ENCODE measurements around the gene KLRF1. TPM values are rescaled to one million over a fixed set of nuclear protein-coding genes. Genes with fewer than 3 reads are reported as not detected.
"Not testable (repeated sequence)": the region's sequence is repeated elsewhere in the genome, so short reads cannot be mapped to it uniquely, and the experiment has no call there.

Gene KLRF1
- total RNA-seq, 1 experiment from 2014 or later, result not detected

DNA sequence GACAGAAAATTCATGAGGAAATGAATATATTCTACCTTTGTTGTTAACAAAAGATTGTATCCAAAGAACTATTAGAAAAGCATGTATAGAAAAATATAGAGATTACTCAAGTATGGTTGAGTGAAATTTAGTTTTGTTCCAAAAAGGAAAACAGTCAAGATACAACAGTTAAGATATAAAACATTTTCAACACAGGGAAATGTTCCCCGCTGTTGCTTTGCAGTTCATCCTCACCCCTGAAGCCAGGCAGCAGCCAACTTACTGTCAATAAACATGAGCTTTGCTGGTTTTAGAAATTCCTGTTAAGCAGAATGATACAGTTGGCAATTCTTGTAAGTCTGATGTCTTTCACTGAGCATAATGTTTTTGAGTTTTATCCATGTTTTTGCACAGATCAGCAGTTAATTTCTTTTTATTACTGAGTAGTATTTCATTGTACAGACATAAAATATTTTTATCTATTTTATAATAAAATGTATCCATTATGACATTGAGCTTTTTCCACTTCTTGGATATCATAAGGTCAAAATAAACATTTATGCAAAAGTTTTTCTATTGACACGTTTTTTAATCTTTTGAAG, 43.1 kb downstream of the KLRF1 start:
- H3K27me3 ChIP-seq (ENCODE audit: low read length), result no peaks in the 10 kb centered on the region; the same call in 1 of the 2 replicates
- H3K9ac ChIP-seq (ENCODE audit: low read length), result no peak overlapping the region
- no peaks in the 10 kb centered on the region for H3K36me3 ChIP-seq (ENCODE audit: low read depth, low read length)
- no peaks in the 10 kb centered on the region for H3K79me2 ChIP-seq (ENCODE audit: low read length)
- ATAC-seq (no peak), DNase-seq (peak; percentile 3)
- H3F3A ChIP-seq (ENCODE audit: low read length, unreplicated experiment), result no peaks in the 10 kb centered on the region
- H3K9me3 ChIP-seq (ENCODE audit: low read length), result no peaks in the 10 kb centered on the region
- ChIA-PET POLR2A (ENCODE audit: unreplicated experiment) (no interaction called here), CTCF (no interaction called here)
- no peak overlapping the region; the same call in 1 of the 2 replicates for H2AFZ ChIP-seq (ENCODE audit: low read length)
- H3K9me2 ChIP-seq (replicated peaks; ENCODE audit: low read length), result no peaks in the 10 kb centered on the region
- peaks cover 13% of the 10 kb centered on the region; the same call in 1 of the 2 replicates for H3K4me1 ChIP-seq (ENCODE audit: insufficient read depth, low read length)
- TF ChIP-seq EZH2phosphoT487 (IDR thresholded peaks at IDR 0.05; ENCODE audit: borderline replicate concordance, low read length), result no peak
- TF ChIP-seq, protein P1, sequence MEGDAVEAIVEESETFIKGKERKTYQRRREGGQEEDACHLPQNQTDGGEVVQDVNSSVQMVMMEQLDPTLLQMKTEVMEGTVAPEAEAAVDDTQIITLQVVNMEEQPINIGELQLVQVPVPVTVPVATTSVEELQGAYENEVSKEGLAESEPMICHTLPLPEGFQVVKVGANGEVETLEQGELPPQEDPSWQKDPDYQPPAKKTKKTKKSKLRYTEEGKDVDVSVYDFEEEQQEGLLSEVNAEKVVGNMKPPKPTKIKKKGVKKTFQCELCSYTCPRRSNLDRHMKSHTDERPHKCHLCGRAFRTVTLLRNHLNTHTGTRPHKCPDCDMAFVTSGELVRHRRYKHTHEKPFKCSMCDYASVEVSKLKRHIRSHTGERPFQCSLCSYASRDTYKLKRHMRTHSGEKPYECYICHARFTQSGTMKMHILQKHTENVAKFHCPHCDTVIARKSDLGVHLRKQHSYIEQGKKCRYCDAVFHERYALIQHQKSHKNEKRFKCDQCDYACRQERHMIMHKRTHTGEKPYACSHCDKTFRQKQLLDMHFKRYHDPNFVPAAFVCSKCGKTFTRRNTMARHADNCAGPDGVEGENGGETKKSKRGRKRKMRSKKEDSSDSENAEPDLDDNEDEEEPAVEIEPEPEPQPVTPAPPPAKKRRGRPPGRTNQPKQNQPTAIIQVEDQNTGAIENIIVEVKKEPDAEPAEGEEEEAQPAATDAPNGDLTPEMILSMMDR (conservative IDR thresholded peaks at IDR 0.05; ENCODE audit: low read depth, low read length), result no peak
- TF ChIP-seq EZH2 (IDR thresholded peaks at IDR 0.05; ENCODE audit: low read length, unreplicated experiment), result no peak
- intact Hi-C loops (cut with micrococcal nuclease), result no loop called here
- no peak overlapping the region for H3K27ac ChIP-seq (ENCODE audit: low read length)
- no peaks in the 10 kb centered on the region for H4K20me1 ChIP-seq (ENCODE audit: low read length)
- BruUV-seq (replicated peaks), result no TSS peak
- H3K4me3 ChIP-seq (ENCODE audit: low read length), result peak overlapping the region; percentile 70
- H3K4me2 ChIP-seq (ENCODE audit: low read length), result peak overlapping the region; percentile 95

DNA sequence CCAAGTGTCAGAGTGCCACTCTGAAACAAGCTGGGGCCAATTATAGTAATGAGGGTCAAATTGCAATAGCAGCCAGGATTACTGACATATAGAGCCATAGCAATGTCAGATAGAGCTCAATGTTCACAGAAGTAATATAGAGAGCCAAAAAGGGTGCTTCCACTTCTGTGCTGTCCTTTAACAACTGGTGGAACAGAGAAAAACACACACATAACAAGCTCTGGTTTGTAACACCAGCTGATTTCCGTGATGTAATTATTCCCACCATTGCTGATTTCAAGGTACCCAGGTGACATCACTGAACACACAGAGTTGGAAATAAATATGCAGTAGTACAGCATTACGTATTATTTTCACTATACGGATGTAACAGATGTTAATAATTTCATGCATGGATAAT, 44.9 kb downstream of the KLRF1 start:
- Histone ChIP-seq H3K27me3 (ENCODE audit: low read length) (no peaks in the 10 kb centered on the region; the same call in 1 of the 2 replicates), H3K4me3 (ENCODE audit: low read length) (no peak overlapping the region), H3K9ac (ENCODE audit: low read length) (no peak overlapping the region), H3K27ac (ENCODE audit: low read length) (no peak overlapping the region), H2AFZ (ENCODE audit: low read length) (no peak overlapping the region), H3K4me1 (ENCODE audit: insufficient read depth, low read length) (peaks cover 13% of the 10 kb centered on the region; the same call in 1 of the 2 replicates), H3K4me2 (ENCODE audit: low read length) (no peak overlapping the region), H3F3A (ENCODE audit: low read length, unreplicated experiment) (no peaks in the 10 kb centered on the region), H4K20me1 (ENCODE audit: low read length) (no peaks in the 10 kb centered on the region), H3K9me3 (ENCODE audit: low read length) (no peaks in the 10 kb centered on the region), H3K79me2 (ENCODE audit: low read length) (no peaks in the 10 kb centered on the region), H3K36me3 (ENCODE audit: low read depth, low read length) (no peaks in the 10 kb centered on the region), H3K9me2 (replicated peaks; ENCODE audit: low read length) (no peaks in the 10 kb centered on the region)
- CTCF ChIA-PET, result no interaction called here
- POLR2A ChIA-PET (ENCODE audit: unreplicated experiment), result no interaction called here
- ATAC-seq (no peak), DNase-seq (no peak)
- TF ChIP-seq, protein P1 (conservative IDR thresholded peaks at IDR 0.05; ENCODE audit: low read depth, low read length), result no peak
- TF ChIP-seq EZH2phosphoT487 (IDR thresholded peaks at IDR 0.05; ENCODE audit: borderline replicate concordance, low read length) (no peak), EZH2 (IDR thresholded peaks at IDR 0.05; ENCODE audit: low read length, unreplicated experiment) (no peak)
- no TSS peak for BruUV-seq (replicated peaks)
- intact Hi-C loops (cut with micrococcal nuclease), result no loop called here

DNA sequence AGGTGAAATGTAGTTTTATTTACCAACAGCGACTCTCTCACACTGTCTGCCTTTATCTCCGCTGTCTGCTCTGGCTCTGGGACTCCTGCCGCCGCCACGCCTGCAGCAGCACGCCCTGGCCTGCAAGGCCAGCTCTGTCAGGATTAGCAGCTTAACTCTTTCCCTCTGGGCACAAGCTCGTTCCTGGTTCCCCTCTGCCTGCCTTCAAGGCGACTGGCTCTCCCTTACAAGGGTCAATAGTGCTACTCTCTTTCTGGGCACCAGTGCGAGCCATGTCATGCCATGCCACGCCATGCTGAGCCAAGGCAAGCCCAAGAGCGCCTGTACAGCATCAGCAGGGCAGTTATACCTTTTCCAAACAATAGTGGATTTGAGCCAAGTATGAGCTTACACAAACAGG, 45.5 kb downstream of the KLRF1 start:
- Histone ChIP-seq H3K27ac (ENCODE audit: low read length) (no peak overlapping the region), H3K9ac (ENCODE audit: low read length) (no peak overlapping the region), H4K20me1 (ENCODE audit: low read length) (no peaks in the 10 kb centered on the region), H3F3A (ENCODE audit: low read length, unreplicated experiment) (no peaks in the 10 kb centered on the region), H3K27me3 (ENCODE audit: low read length) (no peaks in the 10 kb centered on the region; the same call in 1 of the 2 replicates), H3K9me2 (replicated peaks; ENCODE audit: low read length) (no peaks in the 10 kb centered on the region), H3K9me3 (ENCODE audit: low read length) (no peaks in the 10 kb centered on the region), H3K79me2 (ENCODE audit: low read length) (no peaks in the 10 kb centered on the region), H3K4me1 (ENCODE audit: insufficient read depth, low read length) (peaks cover 13% of the 10 kb centered on the region; the same call in 1 of the 2 replicates), H3K4me3 (ENCODE audit: low read length) (no peak overlapping the region), H3K36me3 (ENCODE audit: low read depth, low read length) (no peaks in the 10 kb centered on the region), H2AFZ (ENCODE audit: low read length) (no peak overlapping the region), H3K4me2 (ENCODE audit: low read length) (no peak overlapping the region)
- ChIA-PET POLR2A (ENCODE audit: unreplicated experiment) (no interaction called here), CTCF (no interaction called here)
- BruUV-seq (replicated peaks), result no TSS peak
- TF ChIP-seq EZH2phosphoT487 (IDR thresholded peaks at IDR 0.05; ENCODE audit: borderline replicate concordance, low read length) (no peak), EZH2 (IDR thresholded peaks at IDR 0.05; ENCODE audit: low read length, unreplicated experiment) (no peak)
- TF ChIP-seq, protein P1 (conservative IDR thresholded peaks at IDR 0.05; ENCODE audit: low read depth, low read length), result no peak
- ATAC-seq (no peak), DNase-seq (no peak)
- intact Hi-C loops (cut with micrococcal nuclease), result no loop called here

DNA sequence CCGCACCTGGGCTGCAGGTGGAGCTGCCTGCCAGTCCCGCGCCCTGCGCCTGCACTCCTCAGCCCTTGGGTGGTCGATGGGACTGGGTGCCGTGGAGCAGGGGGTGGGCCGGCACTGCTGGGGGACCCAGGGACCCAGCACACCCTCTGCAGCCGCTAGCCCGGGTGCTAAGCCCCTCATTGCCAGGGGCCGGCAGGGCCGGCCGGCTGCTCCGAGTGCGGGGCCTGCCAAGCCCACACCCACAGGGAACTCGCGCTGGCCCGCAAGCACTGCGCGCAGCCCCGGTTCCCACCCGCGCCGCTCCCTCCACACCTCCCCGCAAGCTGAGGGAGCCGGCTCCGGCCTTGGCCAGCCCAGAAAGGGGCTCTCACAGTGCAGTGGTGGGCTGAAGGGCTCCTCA, 48.8 kb downstream of the KLRF1 start:
- H3K36me3 ChIP-seq (ENCODE audit: low read depth, low read length); ATAC-seq; H3K9me3 ChIP-seq (ENCODE audit: low read length); H3F3A ChIP-seq (ENCODE audit: low read length, unreplicated experiment); intact Hi-C loops (cut with micrococcal nuclease); POLR2A ChIA-PET (ENCODE audit: unreplicated experiment); H2AFZ ChIP-seq (ENCODE audit: low read length); BruUV-seq (replicated peaks); H3K79me2 ChIP-seq (ENCODE audit: low read length); H4K20me1 ChIP-seq (ENCODE audit: low read length); H3K4me2 ChIP-seq (ENCODE audit: low read length); H3K9me2 ChIP-seq (replicated peaks; ENCODE audit: low read length); H3K27me3 ChIP-seq (ENCODE audit: low read length); H3K4me1 ChIP-seq (ENCODE audit: insufficient read depth, low read length); H3K27ac ChIP-seq (ENCODE audit: low read length); CTCF ChIA-PET; H3K4me3 ChIP-seq (ENCODE audit: low read length); H3K9ac ChIP-seq (ENCODE audit: low read length); DNase-seq: not testable (repeated sequence)

Data from PC-3 (cell line).